HT-29 (cell line): ENCODE measurements around the gene KIAA1328. TPM values are rescaled to one million over a fixed set of nuclear protein-coding genes. Genes with fewer than 3 reads are reported as not detected.

ENCODE experiments used
- DNase-seq: peaks from one replicate; pipeline ENCODE4 v3.0.0-alpha.2; 2015; ENCODE audit warnings: low spot score
- total RNA-seq: library from RNA; depleted of rRNA; stranded (reverse); fragments of >200 nt; shearing (Covaris generic); gene quantifications from 2 replicates; pipeline ENCODE4 v1.2.3, GENCODE V29; 2014; rRNA removed

Gene KIAA1328
- total RNA-seq, 1 experiment from 2014 or later: 1.8 TPM

GRCh38 chr18:37276111-37276890, 447.4 kb downstream of the KIAA1328 start:
- DNase-seq: no peak

DNA sequence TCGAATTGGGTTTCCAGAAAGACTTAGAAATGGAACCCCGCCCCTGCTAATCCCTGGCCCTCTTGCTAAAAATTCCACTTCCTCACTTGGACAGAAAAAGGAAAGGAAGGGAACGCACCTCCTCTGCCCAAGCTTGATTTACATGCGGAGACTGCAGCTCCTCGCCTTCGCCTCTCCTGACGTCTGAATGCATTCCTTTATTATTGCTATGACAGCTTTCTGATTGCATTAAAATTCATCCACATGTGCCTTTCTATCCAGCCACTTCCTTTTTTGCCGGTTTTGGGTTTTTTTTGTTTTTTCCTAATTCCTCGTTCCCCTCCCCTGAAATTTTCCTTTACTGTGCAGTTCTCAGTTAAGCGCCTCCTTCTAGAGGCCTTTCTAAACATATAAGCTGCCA, 448.9 kb downstream of the KIAA1328 start:
- no peak for DNase-seq

Other genes starting within 250 kb of the KIAA1328 start
- 88.2 and 94.8 TPM in 2 replicates for gene TPGS2, start 125 bp upstream of the KIAA1328 start, total RNA-seq